HG02981 (cell line): ENCODE measurements around the gene TMEM94.
"Not testable (repeated sequence)": the region's sequence is repeated elsewhere in the genome, so short reads cannot be mapped to it uniquely, and the experiment has no call there.

Experiments
- ATAC-seq: cut with Tn5 transposase; IDR thresholded peaks from one replicate; pipeline ENCODE4 v1.9.1; 2021; ENCODE audit warnings: mild to moderate bottlenecking, moderate library complexity; ENCODE audit not compliant: unreplicated experiment

TMEM94 gene

DNA sequence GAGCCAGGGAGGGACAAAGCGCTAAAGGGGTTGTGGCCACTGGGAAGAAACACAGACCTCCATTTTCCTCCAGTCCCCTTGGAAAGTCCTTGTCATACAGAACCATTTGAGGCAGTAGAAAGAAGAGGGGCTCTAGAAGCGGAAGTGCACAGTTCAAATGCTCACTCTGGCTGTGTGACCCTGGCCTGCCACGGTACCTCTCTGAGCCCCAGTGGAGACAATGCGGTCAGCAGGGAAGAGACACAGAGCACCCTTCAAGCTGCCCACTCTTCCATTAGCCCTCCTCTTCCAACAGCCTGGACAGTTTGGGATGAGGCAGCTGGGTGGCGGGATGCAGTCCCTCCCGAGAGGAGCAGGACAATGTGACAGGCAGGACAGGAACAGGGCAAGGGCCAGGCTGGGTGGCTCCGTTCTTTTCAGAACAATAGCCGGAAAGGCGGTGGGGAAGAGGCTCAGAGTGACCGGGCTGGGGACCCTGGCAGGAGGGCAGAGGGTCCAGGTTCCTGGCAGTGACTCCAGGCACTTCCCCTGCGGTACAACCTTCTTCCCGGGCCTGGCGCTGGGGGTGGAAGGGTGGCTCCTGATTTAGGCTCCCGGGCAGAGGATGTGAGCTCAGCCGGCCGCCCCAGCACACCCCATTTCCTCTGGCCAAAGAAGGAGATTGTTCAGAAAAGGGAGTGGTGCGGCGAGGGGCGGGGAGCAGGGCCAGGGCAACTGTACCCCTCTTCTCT, 53.3 kb downstream of the TMEM94 start:
- no peak for ATAC-seq

DNA sequence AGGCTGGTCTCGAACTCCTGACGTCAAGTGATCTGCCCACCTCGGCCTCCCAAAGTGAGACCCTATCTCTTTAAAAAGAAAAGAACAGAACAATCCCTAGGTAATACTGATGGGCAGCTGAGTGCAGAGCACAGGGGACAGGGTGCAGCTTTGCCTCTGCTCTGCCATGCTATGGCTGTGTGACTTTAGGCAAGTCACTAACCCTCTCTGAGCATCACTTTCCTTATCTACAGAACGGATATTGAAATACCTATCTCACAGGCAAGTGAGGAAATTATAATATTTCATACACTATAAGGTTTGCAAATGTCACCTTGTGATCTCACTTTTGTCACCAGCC, 54.8 kb downstream of the TMEM94 start:
- ATAC-seq: no peak

DNA sequence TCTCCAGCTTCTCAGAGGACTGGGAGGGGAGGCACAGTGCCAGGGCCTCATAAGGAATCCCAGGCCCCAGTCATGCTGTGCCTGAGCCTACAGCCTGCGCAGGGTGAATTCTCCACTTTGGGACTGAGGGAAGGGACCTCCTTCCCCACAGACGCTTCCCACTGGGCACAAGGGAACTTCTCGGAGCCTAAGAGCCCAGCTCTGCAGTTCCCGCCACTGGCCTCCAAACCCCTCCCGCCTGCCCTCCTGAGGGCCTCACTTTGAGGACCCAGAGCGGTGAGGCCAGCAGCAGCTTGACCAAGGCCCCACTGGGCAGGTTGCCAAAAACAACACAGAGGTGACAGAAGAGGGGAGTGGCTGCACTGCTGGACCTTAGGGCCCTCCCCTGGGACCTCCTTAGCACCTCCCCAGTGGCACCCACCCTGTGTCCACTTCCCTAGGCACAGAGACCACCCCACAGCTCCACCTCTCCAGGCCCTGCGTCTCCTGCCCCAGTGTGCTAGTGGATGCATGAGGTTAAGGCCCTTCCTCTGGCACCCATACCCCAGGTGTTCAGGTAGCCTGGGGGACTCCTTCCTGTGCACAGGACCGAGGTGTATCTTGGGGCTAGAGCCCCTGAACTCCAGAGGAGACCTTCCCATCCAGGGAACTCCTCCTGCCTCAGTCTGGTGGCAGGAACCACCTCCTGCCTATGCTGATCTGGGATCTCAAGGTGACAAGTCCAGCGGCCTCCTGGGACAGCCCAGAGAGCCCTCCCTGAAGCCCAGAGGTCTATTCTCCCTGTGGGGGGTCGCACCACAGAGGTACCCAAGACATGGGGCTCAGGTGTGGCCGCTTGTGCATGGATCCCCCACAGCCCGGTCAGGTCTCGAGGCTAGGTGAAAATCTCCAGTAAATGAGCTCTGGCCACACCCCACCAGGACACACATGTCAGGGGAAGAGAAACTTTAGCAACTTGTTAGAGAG, 55.5 kb downstream of the TMEM94 start:
- ATAC-seq: no peak

DNA sequence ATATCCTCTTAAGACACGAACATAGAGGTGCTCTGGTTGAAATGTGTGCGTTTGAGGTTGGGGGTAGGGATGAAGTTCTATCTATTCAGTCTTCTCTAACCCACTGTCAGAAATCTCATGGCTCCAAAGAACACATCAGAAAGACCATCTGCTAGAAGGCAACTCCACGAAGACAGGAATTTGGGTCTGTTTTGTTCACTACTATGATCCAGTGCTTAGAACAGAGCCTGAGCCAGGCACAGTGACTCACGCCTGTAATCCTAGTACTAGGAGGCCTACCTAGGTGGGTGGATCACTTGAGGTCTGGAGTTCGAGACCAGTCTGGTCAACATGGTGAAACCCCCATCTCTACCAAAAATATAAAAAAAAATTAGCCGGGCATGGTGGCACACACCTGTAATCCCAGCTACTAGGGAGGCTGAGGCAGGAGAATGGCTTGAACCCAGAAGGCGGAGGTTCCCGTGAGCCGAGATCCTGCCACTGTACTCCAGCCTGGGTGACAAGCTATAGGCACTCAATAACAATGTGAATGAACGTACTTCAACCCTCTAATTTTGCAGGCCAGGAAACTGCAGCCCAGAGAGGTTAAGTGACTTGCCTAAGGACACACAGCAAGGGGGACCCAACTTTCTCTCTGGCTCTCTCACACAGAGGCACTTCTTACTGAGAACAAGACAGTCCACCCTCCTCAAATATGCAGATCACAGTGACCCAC, 56.6 kb downstream of the TMEM94 start:
- no peak for ATAC-seq

DNA sequence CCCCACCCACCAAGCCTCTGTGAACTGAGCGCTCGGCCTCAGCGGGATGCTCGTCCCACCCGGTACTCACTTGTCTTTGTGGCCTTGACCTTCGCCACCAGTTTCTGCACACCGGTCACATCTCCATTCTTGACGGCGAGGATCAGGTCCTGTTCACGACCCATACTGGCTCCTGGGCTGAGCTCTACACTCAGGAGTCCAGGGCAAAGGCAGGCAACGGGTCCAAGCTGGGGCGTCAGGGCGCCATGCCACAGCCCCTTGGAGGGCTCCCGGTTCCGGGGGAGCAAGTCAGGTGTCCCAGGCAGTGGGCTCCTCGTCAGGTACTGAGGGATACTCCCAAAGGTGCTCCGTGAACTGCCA, 57.2 kb downstream of the TMEM94 start:
- ATAC-seq: no peak

DNA sequence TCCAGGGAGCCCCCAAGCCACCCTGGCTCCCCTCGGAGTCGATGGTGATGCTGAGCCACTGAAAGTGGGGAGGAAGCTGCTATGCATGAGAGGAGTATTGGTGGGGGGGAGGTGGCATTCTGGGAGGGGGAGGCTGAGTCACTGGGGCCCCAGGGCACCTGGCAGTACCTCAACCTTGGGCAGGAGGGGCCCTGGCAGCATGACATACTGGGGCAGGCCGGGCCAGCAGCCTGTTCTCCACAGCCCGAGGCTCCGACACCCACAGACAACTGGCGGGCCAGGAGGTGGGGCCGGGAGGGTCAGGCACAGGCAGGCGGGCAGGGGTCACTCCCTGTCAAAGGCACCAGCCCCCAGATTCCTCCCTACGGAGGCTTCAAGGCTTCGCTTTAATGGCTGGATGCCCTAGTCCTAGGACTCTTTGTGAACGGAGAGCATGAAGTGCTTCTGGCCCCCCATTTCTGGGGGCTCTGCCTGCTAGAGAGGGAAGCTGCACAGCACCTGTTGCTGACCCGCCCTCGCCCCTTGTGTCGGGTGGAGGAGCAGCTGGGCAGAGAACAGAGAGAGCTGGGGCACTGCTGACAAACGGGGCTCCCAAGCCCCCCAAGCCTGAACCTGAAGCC, 58.0 kb downstream of the TMEM94 start:
- ATAC-seq: no peak

DNA sequence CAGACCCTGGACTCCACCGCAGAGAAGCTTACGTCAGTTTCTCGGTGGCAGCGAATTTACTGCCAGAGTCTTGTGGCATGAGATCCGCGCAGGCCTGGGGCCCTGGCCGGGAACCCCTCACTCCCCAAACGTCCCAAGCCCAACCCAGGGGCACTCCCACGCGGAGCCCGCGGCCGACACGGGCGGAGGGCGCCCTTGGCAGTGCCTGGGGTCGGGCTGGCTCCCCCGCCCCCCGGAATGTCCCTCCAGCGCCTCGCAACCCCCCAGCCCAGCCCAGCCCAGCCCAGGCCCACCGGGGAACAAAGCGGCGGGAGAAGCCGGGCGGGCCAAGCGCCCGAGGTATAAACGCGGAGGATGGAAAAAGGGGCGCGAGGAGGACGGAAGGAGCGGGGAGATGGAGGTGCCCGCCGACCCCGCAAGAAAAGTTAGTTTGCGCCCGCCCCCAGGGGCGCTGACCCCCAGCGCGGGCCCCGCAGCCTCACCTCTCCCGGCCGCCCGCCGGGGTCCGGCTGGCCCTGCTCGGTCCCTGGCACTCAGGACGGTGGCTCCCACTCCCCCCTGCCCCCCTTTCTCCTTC, 58.6 kb downstream of the TMEM94 start:
- no peak for ATAC-seq

DNA sequence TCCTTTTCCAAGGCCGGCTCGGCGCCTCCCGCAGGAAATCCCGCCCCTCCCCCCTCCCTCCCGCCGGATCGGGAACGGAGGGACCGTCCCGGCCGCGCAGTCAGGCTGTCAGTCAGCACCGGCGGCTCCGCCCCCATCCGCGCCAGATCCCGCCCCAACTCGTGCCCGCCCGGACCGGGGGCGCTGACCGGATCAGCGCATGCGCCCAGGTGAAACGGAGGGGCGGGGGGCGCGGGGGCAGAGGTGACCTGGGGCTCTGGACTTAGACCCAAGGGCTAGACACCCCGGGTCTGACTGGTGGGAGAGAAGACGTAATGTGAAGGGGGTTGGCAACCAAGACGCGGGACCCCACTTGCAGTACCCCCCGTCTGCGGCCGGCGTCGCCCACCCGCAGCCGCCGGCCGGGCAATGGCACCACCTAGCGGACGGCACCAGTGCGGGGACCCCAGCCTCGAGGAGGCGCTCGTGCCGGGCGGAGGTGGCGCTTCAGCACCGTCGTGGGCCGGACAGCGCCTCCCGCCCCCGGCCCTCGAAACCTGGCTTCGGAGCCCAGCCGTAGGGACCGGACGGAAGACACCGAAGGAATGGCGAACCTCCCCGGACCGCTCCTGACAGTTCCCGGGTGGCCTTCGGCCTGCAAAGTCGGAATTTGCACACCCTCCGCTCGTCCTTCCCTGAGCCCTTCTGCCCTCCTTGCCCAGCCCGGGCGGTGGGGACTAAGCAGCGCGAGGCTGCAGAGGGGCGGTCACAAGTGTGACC, 59.2 kb downstream of the TMEM94 start, which contains the start of gene CASKIN2:
TSS of gene CASKIN2 (minus strand) at position 42 of the 759 bp plus-strand sequence. CDS start 1,733 bp downstream, outside the sequence.
- peak; percentile 49 for ATAC-seq

DNA sequence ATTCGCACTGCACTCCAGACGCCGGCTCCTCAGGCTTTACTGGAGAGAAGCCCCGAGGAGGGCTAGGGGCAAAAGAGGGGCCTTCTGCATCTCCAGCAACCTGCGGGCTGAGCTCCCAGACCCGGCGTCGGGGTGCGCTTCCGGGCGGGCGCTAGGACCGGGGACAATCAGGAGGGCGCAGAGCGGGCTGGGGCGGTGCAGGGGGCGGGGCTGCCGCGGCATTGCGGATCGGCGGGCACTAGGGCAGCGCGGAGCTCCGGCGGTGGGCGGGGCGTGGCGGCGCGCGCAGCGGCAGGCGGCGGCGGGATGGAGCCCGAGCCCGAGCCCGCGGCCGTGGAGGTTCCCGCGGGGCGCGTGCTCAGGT, 59.8 kb downstream of the TMEM94 start, which contains the start of gene TSEN54:
TSS of gene TSEN54 (plus strand) at position 274 of the 364 bp plus-strand sequence. CDS start at position 307, 33 bp downstream.
- ATAC-seq: peak; percentile 71

DNA sequence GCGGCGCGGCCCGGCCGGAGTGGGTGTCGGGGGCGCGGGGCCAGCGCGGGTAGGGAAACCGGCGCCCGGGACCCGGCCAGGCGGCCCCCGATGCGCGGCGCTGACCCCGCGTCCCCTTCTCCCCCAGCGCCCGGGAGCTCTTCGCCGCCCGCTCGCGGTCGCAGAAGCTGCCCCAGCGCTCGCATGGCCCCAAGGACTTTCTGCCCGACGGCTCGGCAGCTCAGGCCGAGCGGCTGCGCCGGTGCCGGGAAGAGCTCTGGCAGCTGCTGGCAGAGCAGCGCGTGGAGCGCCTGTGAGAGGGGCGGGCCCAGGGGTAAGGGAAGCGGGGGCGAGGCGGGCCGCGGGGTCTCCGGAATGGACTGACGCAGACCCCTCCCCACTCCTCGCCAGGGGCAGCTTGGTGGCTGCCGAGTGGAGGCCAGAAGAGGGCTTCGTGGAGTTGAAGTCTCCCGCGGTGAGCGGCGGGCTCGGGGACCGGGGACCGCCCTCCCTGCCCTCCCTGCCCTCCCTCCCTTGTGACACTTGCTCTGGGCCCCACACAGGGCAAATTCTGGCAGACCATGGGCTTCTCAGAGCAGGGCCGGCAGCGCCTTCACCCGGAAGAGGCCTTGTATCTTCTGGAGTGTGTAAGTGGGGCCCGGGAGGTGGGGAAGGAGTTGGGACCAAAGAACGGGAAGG, 60.3 kb downstream of the TMEM94 start:
- peak; percentile 6 for ATAC-seq

DNA sequence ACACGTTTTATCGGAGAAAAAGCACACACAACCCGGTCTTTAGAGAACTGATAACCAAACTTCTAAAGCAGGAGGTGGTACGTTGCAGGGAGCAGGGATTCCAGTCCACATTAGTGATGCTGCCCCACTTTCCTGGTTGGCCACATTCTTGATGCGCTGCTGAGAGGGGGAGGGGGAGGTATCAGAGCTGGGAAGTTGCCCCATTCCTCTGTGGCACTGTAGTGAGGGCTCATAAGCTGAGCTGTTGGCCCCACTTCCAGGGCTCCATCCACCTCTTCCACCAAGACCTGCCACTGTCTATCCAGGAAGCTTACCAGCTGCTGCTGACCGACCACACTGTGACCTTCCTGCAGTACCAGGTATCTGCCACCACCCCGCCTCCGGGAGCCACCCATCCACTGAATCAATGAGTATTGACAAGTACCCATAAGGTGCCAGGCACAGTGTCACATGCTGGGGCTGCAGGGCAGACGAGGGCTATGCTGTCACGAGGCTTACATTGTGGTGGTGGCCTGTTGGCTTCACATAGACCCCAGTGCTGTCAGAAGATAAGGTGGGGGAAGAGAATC, 60.9 kb downstream of the TMEM94 start:
- no peak for ATAC-seq

DNA sequence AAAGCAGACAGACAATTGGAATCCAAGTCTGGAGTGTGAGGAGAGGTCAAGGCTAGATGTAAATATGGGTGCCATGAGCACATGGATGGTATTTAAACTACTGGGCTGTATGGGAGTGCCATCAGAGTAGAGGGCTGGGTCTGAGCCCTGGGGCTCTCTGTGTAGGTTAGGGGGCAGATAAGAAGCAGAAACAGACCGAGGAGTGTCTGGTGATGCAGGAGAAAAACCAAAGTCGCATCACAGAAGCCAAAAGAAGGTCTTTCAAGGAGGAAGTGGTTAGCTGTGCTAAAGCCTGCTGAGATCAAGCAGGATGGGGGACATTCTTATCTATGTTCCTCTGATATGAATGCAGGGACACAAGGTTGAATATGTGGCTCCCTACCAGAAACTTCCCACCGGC, 61.8 kb downstream of the TMEM94 start:
- ATAC-seq: no peak

DNA sequence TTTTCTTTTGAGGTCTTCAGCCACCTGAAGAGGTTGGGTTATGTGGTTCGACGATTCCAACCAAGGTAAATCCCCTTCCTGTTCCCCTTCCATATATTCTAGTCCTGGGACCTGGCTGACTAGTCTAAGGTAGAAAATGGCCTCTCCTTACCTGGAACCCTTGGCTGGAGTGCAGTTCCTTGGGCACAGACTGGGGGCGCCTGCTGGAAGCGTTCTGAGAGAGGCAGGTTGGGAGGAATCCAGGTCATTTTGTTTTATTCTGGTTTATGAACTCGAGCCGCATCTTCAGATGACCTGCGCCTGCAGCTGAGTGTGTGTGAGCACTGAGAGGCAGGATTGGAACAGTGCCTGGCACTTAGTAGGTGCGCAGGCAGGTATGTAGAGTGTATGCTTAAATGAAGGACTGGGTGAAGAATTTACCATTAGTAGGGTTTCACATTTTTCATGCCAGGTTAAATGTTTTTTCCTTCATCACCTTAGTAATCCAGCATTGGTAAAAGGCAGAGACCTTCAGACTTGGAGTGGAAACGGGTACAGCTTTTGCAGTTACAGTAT, 62.6 kb downstream of the TMEM94 start:
- no peak for ATAC-seq

DNA sequence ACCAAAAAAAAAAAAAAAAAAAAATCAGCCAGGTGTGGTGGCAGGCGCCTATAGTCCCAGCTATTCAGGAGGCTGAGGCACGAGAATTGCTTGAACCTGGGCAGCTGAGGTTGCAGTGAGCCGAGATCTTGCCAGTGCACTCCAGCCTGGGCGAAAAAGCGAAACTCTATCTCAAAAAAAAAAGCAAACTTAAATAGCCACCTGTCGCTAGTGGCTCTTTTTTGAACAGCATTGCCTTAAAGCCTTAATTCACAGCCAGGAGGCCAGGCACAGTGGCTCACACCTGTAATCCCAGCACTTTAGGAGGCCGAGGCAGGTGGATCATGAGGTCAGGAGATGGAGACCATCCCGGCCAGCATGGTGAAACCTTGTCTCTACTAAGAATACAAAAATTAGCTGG, 64.0 kb downstream of the TMEM94 start:
- ATAC-seq: not testable (repeated sequence)

DNA sequence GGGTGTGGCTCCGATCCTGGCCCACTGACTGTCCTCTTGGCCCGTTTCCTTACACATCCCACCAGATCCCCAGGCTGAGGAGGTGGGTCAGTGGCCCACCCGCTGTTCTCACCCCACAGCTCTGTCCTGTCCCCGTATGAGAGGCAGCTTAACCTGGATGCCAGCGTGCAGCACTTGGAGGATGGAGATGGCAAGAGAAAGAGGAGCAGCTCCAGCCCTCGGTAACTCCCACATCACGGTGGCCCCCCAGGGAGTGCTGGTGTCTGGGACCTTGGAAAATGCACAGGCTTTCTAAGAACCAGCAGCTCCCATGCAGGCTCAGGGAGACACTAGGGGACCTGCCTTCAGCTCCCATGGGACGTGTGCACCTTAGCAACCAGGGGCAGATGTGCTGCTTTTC, 64.9 kb downstream of the TMEM94 start:
- no peak for ATAC-seq

DNA sequence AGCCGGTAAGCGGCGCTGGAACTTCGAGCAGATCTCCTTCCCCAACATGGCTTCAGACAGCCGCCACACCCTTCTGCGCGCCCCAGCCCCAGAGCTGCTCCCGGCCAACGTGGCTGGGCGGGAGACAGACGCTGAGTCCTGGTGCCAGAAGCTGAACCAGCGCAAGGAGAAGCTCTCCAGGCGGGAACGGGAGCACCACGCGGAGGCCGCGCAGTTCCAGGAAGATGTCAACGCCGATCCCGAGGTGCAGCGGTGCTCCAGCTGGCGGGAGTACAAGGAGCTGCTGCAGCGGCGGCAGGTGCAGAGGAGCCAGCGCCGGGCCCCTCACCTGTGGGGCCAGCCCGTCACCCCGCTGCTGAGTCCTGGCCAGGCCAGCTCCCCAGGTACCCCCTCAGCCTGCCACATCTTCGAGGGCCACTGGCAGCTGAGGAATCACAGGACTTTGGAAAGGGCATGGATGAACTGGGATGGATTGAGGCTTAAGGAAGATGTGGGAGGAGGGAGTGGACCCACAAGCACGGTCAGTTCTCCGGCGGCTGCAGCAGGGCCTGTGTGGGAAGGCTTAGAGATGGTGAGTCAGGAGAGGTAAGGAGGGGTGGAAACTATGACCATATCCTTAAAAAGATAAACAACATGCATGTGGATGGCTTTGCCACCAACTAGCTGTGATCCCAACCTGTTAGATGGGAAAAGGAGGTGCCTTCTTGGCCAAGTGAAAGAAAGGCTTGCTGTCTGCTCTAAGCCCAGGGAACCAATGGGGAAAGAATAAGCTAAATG, 65.7 kb downstream of the TMEM94 start:
- ATAC-seq: no peak

DNA sequence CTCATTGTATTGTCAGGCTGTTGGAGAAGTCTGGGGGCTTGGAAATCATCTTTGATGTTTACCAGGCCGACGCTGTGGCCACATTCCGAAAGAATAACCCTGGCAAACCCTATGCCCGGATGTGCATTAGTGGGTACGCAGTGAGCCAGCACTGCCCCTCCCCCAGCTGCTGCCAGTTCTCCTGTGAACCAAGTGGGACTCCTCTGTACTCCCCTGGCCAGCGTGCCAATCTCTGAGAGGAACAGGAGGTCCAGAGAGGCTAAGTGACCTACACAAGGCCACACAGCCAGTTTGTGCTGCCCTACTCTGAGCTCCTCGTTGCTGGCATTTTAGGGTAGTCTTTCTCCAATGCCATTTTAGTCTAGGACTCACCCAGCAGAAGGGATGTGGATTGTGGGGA, 67.2 kb downstream of the TMEM94 start:
- no peak for ATAC-seq
